Measurements from ENCODE around the gene SH3BP4. TPM values are rescaled to one million over a fixed set of nuclear protein-coding genes. Genes with fewer than 3 reads are reported as not detected.

SH3BP4 gene
- total and polyA plus RNA-seq, 2 of the 13 experiments (the other 11 are each of a cell fraction or from before 2014, with no cell fraction given), result 34.6 to 99.1 TPM

GRCh38 chr2:234914371-234915154, 37.3 kb upstream of the SH3BP4 start (continued):
- TF ChIP-seq ZNF704 (CRISPR knock-in tag; IDR thresholded peaks at IDR 0.05; ENCODE audit: borderline replicate concordance) (no peak), ELF3 (CRISPR knock-in tag; IDR thresholded peaks at IDR 0.05) (no peak), ZFP90 (CRISPR knock-in tag; IDR thresholded peaks at IDR 0.05; ENCODE audit: borderline replicate concordance) (no peak), ZNF569 (CRISPR knock-in tag; IDR thresholded peaks at IDR 0.05; ENCODE audit: borderline replicate concordance) (no peak), MED13 (CRISPR knock-in tag; IDR thresholded peaks at IDR 0.05) (no peak), HNRNPH1 (optimal IDR thresholded peaks at IDR 0.05; ENCODE audit: low read depth, low read length) (no peak), ZNF24 (IDR thresholded peaks at IDR 0.05) (no peak), TFAP4 (IDR thresholded peaks at IDR 0.05; ENCODE audit: borderline replicate concordance, low read depth) (peak; percentile 35; the same call in 1 of the 2 replicates), SIN3B (IDR thresholded peaks at IDR 0.05; ENCODE audit: low read length) (no peak), ZNF512B (CRISPR knock-in tag; IDR thresholded peaks at IDR 0.05; ENCODE audit: borderline replicate concordance) (no peak), ZNF33A (CRISPR knock-in tag; IDR thresholded peaks at IDR 0.05; ENCODE audit: borderline replicate concordance) (no peak), ZNF33B (CRISPR knock-in tag; IDR thresholded peaks at IDR 0.05) (no peak), FLYWCH1 (CRISPR knock-in tag; IDR thresholded peaks at IDR 0.05) (no peak), HOMEZ (CRISPR knock-in tag; IDR thresholded peaks at IDR 0.05; ENCODE audit: low read depth) (no peak), ZNF142 (CRISPR knock-in tag; IDR thresholded peaks at IDR 0.05) (no peak), ZNF713 (CRISPR knock-in tag; IDR thresholded peaks at IDR 0.05) (no peak), CBX1 (IDR thresholded peaks at IDR 0.05; ENCODE audit: low read depth) (no peak)

Measured in HepG2 (cell line).